K562 (cell line): ENCODE results near the gene ANKRD6. TPM values are rescaled to one million over a fixed set of nuclear protein-coding genes. Genes with fewer than 3 reads are reported as not detected.

Source experiments
- ATAC-seq: fragments of 200-7000 bp; cut with Tn5 transposase; 3 replicates; pipeline ENCODE4 v1.9.1; 2020; ENCODE audit warnings: moderate library complexity
- BruUV-seq: library from RNA; stranded (reverse); fragments of 400-500 nt; replicated peaks from 2 replicates; lab custom pipeline; 2021; lab: Mats Ljungman, UMichigan
- CTCF ChIA-PET: fragments of 300-600 bp; formaldehyde crosslinking; extraction: SDS; loops from one replicate; lab custom pipeline; 2021; ENCODE audit warnings: low intra/inter-chr PET ratio; lab: Yijun Ruan, JAX
- POLR2A ChIA-PET: fragments of 300-600, 350-650 bp; sonication (Branson Sonifier 250); formaldehyde crosslinking; extraction: SDS; loops from one replicate; lab custom pipeline; 2021; ENCODE audit warnings: antibody characterized with exemption, inconsistent platforms; lab: Yijun Ruan, JAX
- DNase-seq, 4 experiments: peaks; one replicate each; pipeline versions ENCODE4 v3.0.0 to v3.0.0-alpha.2; 2011 to 2018; ENCODE audit warnings: low spot score in 3 of 4, mixed read lengths in 3 of 4; ENCODE audit errors: extremely low read depth in 1 of 4
- FAIRE-seq: peaks from 2 replicates; lab custom pipeline; 2011; peaks lifted over from hg19 to GRCh38; lab: Jason Lieb, UNC
- H2AFZ ChIP-seq: 2 replicates; pipeline ENCODE4 v1.6.0; 2011; ENCODE audit warnings: low read depth, low read length, control low read depth, inconsistent platforms
- H3K27ac ChIP-seq: fragments of 200-600 bp; 3 replicates; pipeline ENCODE4 v1.8.0; 2011; ENCODE audit warnings: low read depth, mild to moderate bottlenecking, control low read depth, inconsistent platforms, low read length, moderate library complexity, mixed read lengths; ENCODE audit errors: extremely low read depth
- H3K27me3 ChIP-seq, 2 experiments: fragments of 300-600 bp in 1 of 2; 2 replicates in 1 of 2; 3 replicates in 1 of 2; pipeline versions ENCODE4 v1.6.0 to v1.8.0; 2011; ENCODE audit warnings: inconsistent platforms in 2 of 2, low read length in 2 of 2, mild to moderate bottlenecking in 1 of 2, mixed read lengths in 1 of 2, moderate library complexity in 1 of 2; ENCODE audit not compliant: control insufficient read depth in 2 of 2, insufficient read depth in 2 of 2
- H3K36me3 ChIP-seq: fragments of 300-600 bp; 3 replicates; pipeline ENCODE4 v1.8.0; 2011; ENCODE audit warnings: mild to moderate bottlenecking, low read length, inconsistent platforms; ENCODE audit not compliant: control insufficient read depth, insufficient read depth
- H3K4me1 ChIP-seq, 2 experiments: fragments of 200-600 bp in 1 of 2; replicated peaks in 1 of 2; 2 replicates in 1 of 2; 3 replicates in 1 of 2; pipeline versions ENCODE4 v1.5.1 to v1.8.0; 2011; ENCODE audit warnings: inconsistent platforms in 2 of 2, low read length in 2 of 2, mild to moderate bottlenecking in 1 of 2, mixed read lengths in 1 of 2, moderate library complexity in 1 of 2; ENCODE audit not compliant: control insufficient read depth in 2 of 2, insufficient read depth in 2 of 2
- H3K4me2 ChIP-seq: 2 replicates; pipeline ENCODE4 v1.6.1; 2011; ENCODE audit warnings: low read length, control low read depth, inconsistent platforms, mixed read lengths; ENCODE audit not compliant: insufficient read depth
- H3K4me3 ChIP-seq: fragments of 200-600 bp; sonication (generic), shearing (Covaris generic); 2 replicates; pipeline ENCODE4 v1.5.1; 2016; ENCODE audit warnings: control low read depth, inconsistent platforms
- H3K79me2 ChIP-seq: fragments of 200-600 bp; 3 replicates; pipeline ENCODE4 v1.8.0; 2011; ENCODE audit warnings: low read length, inconsistent platforms; ENCODE audit not compliant: control insufficient read depth, insufficient read depth
- H3K9ac ChIP-seq, 2 experiments: 2 replicates each; pipeline versions ENCODE4 v1.6.0 to v1.6.1; 2011; ENCODE audit warnings: low read depth in 2 of 2, low read length in 2 of 2, control low read depth in 1 of 2, inconsistent platforms in 1 of 2, mild to moderate bottlenecking in 1 of 2, mixed read lengths in 1 of 2; ENCODE audit not compliant: insufficient read depth in 1 of 2
- H3K9me1 ChIP-seq: one replicate; pipeline ENCODE4 v1.6.0; 2011; ENCODE audit warnings: inconsistent platforms, mild to moderate bottlenecking, low read length, moderate library complexity; ENCODE audit not compliant: control insufficient read depth, insufficient read depth
- H3K9me3 ChIP-seq: replicated peaks from 2 replicates; pipeline ENCODE4 v1.5.1; 2011; ENCODE audit warnings: low read depth, low read length, inconsistent platforms; ENCODE audit not compliant: control insufficient read depth, insufficient read depth
- H4K20me1 ChIP-seq: replicated peaks from 2 replicates; pipeline ENCODE4 v1.6.1; 2011; ENCODE audit warnings: low read length, inconsistent platforms, mixed read lengths; ENCODE audit not compliant: control insufficient read depth, insufficient read depth
- BDP1 ChIP-seq: IDR thresholded peaks from 3 replicates; pipeline ENCODE4 v1.6.1; 2011; ENCODE audit not compliant: insufficient read length, insufficient read depth
- DDX20 ChIP-seq: fragments of 450-650 bp; IDR thresholded peaks from 2 replicates; pipeline ENCODE4 v1.6.1; 2016; ENCODE audit warnings: missing genetic modification characterization, low read depth, mild to moderate bottlenecking, missing compliant biosample characterization, moderate library complexity
- HNRNPLL ChIP-seq: fragments of 200-400 bp; formaldehyde crosslinking; IDR thresholded peaks from 2 replicates; pipeline ENCODE4 v1.6.1; 2017; ENCODE audit warnings: low read length, low read depth, mild to moderate bottlenecking; ENCODE audit not compliant: poor library complexity, severe bottlenecking
- MTA2 ChIP-seq: fragments of 450-650 bp; IDR thresholded peaks from 2 replicates; pipeline ENCODE4 v1.6.1; 2016; ENCODE audit warnings: low read depth
- MXI1 ChIP-seq: IDR thresholded peaks from 2 replicates; pipeline ENCODE4 v1.6.1; 2011; ENCODE audit warnings: low read depth, mild to moderate bottlenecking, improper control_type of control experiment, low read length
- RAD51 ChIP-seq: fragments of 450-650 bp; IDR thresholded peaks from 2 replicates; pipeline ENCODE4 v1.7.1; 2016; ENCODE audit warnings: low read depth, mild to moderate bottlenecking, borderline replicate concordance
- SREBF1 ChIP-seq: fragments of 150-350 bp; IDR thresholded peaks from 2 replicates; pipeline ENCODE4 v1.6.1; 2014; ENCODE audit warnings: antibody characterized with exemption, low read depth, low read length, borderline replicate concordance
- STAG1 ChIP-seq: sonication (generic); formaldehyde crosslinking; IDR thresholded peaks from 2 replicates; pipeline ENCODE4 v1.5.0; 2020; ENCODE audit warnings: missing genetic modification reagents, borderline replicate concordance
- ZNF764 ChIP-seq: fragments of 250-450 bp; sonication (Bioruptor Pico); IDR thresholded peaks from 2 replicates; pipeline ENCODE4 v1.4.0; 2020; ENCODE audit warnings: low read depth, mild to moderate bottlenecking, moderate library complexity
- WGBS: fragments of 100-300 bp; shearing (Covaris generic); methylation state at CpG from one replicate; pipeline ENCODE4 v1.1.6; 2016; ENCODE audit warnings: low coverage, mixed read lengths; ENCODE audit not compliant: insufficient coverage; ENCODE audit errors: missing lambda C conversion rate; 5-methylcytosine and 5-hydroxymethylcytosine counted together
- in situ Hi-C: fragments of 300-500 bp; cut with MboI; formaldehyde crosslinking; loops from 4 replicates; pipeline ENCODE4 v1.15.0; 2018; ENCODE audit warnings: inconsistent platforms, mixed read lengths
- intact Hi-C: fragments of 100-400 bp; cut with micrococcal nuclease; formaldehyde crosslinking; loops from 2 replicates; pipeline ENCODE4 v1.14.2; 2022
- polyA plus RNA-seq, 8 experiments: library from polyadenylated mRNA; depleted of rRNA in 4 of 8; stranded (reverse) in 5 of 8; unstranded in 3 of 8; fragments of >200 nt; fragmentation: Nextera tagmentation in 2 of 8; fragmentation: Illumina TruSeq in 1 of 8; extraction: Ambion mirVana in 2 of 8; extraction: Trizol in 1 of 8; gene quantifications; 2 replicates each; pipeline versions ENCODE4 v1.2.1 to v1.2.3, GENCODE V29; 2011 to 2014; ENCODE audit warnings: inconsistent platforms in 1 of 8, missing spikeins in 1 of 8
- total RNA-seq, 7 experiments: library from RNA; depleted of rRNA in 6 of 7; stranded (reverse); fragments of >200 nt in 6 of 7; fragmentation: Illumina TruSeq in 2 of 7; extraction: Trizol in 2 of 7; gene quantifications; 2 replicates each; pipeline versions ENCODE4 v1.2.1 to v1.2.3, GENCODE V29; 2011 to 2021; ENCODE audit warnings: low replicate concordance in 1 of 7

Gene ANKRD6
- total and polyA plus RNA-seq, 9 of the 15 experiments (the other 6 are each of a cell fraction or from before 2014, with no cell fraction given) = 0.04 to 0.22 (median 0.08) TPM; not detected in 4

DNA sequence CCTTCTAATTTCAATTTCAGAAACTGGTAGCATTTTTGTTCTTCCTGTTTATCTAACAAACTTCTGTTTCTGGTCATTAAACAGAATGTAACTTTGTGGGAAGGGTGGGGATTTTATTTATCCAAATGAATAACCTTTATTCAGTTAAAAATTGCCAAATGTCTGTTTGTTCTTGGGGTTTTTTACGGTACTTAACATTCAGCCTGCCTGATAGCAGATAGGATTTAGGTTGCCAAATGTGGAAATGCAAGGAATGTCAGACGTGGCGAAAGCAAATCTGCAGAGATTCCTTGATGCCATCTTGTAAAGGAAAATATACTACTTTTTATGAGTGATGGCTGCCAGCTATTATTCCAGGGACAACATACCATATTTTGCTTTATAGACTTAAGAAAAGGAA, 109.9 kb downstream of the ANKRD6 start:
- TF ChIP-seq HNRNPLL (no peak), STAG1 (CRISPR knock-in tag) (no peak), MTA2 (no peak), BDP1 (no peak), SREBF1 (no peak), DDX20 (no peak), RAD51 (no peak), MXI1 (no peak), ZNF764 (CRISPR knock-in tag) (no peak)
- TF ChIP-seq, all 486 proteins: peak for 0
- no peak for ATAC-seq
- Histone ChIP-seq H4K20me1 (no peaks in the 10 kb centered on the region), H3K27ac (no peak overlapping the region), H3K9ac (no peak overlapping the region), H2AFZ (no peak overlapping the region), H3K4me2 (no peak overlapping the region), H3K9me1 (no peaks in the 10 kb centered on the region), H3K4me3 (no peak overlapping the region), H3K36me3 (no peaks in the 10 kb centered on the region), H3K4me1 (no peaks in the 10 kb centered on the region), H3K9me3 (no peaks in the 10 kb centered on the region), H3K27me3 (peaks cover 23 to 24% of the 10 kb centered on the region in 2 experiments), H3K79me2 (no peaks in the 10 kb centered on the region)
- ChIA-PET CTCF (no interaction called here), POLR2A (interaction anchor here (1.0 kb wide), 1 partner anchor 12 kb away, joined by 3 read pairs; no protein-coding TSS in a partner anchor)
- no peak for FAIRE-seq
- DNase-seq = no peak
- in situ Hi-C loops (no loop called here), intact Hi-C loops (no loop called here)
- 0% methylated on average over 3 of the region's 3 CpGs for WGBS
- no TSS peak for BruUV-seq
